SK-N-SH (cell line): ENCODE data around the gene CLASP1. TPM values are rescaled to one million over a fixed set of nuclear protein-coding genes. Genes with fewer than 3 reads are reported as not detected.

Experiments
- CTCF ChIA-PET: fragments of 300-600, 350-600 bp; formaldehyde crosslinking; extraction: SDS; loops from one replicate; lab custom pipeline; 2021; lab: Yijun Ruan, JAX
- POLR2A ChIA-PET: fragments of 350-600 bp; sonication (Branson Sonifier 250); formaldehyde crosslinking; extraction: SDS; loops from one replicate; lab custom pipeline; 2020; ENCODE audit warnings: antibody characterized with exemption, inconsistent platforms; lab: Yijun Ruan, JAX
- DNase-seq: peaks from one replicate; pipeline ENCODE4 v3.0.0; 2012
- H2AFZ ChIP-seq: fragments of 200-600 bp; sonication (generic); 2 replicates; pipeline ENCODE4 v1.8.1; 2016; ENCODE audit warnings: antibody characterized with exemption, mild to moderate bottlenecking, low read depth
- H3F3A ChIP-seq: fragments of 200-600 bp; sonication (generic); replicated peaks from 2 replicates; pipeline ENCODE3; 2016; ENCODE audit warnings: antibody characterized with exemption, mild to moderate bottlenecking; ENCODE audit not compliant: insufficient read depth
- H3K27ac ChIP-seq, 2 experiments: fragments of 200-500 bp in 1 of 2; fragments of 200-600 bp in 1 of 2; sonication (Bioruptor generic) in 1 of 2; sonication (generic), shearing (Covaris generic) in 1 of 2; 2 replicates each; pipeline versions ENCODE4 v1.5.1 to v1.6.1; 2014 to 2016; ENCODE audit warnings: low read depth in 2 of 2, inconsistent platforms in 1 of 2, low read length in 1 of 2, mild to moderate bottlenecking in 1 of 2, mixed read lengths in 1 of 2
- H3K27me3 ChIP-seq: fragments of 200-600 bp; sonication (generic), shearing (Covaris generic); 2 replicates; pipeline ENCODE4 v1.6.1; 2016; ENCODE audit warnings: mixed run types; ENCODE audit not compliant: insufficient read depth
- H3K36me3 ChIP-seq, 2 experiments: fragments of 200-500 bp in 1 of 2; fragments of 200-600 bp in 1 of 2; sonication (Bioruptor generic) in 1 of 2; sonication (generic) in 1 of 2; replicated peaks in 1 of 2; 2 replicates each; pipeline versions ENCODE3 to v1.5.1; 2014 to 2016; ENCODE audit warnings: low read length in 1 of 2, mild to moderate bottlenecking in 1 of 2; ENCODE audit not compliant: insufficient read depth in 2 of 2, control insufficient read depth in 1 of 2
- H3K4me1 ChIP-seq, 2 experiments: fragments of 200-500 bp in 1 of 2; fragments of 200-600 bp in 1 of 2; sonication (Bioruptor generic) in 1 of 2; sonication (generic), shearing (Covaris generic) in 1 of 2; 2 replicates each; pipeline versions ENCODE4 v1.5.1 to v1.6.1; 2014 to 2016; ENCODE audit warnings: low read depth in 1 of 2, low read length in 1 of 2, mixed run types in 1 of 2; ENCODE audit not compliant: insufficient read depth in 2 of 2, control insufficient read depth in 1 of 2
- H3K4me2 ChIP-seq: fragments of 200-600 bp; sonication (generic), shearing (Covaris generic); 2 replicates; pipeline ENCODE4 v1.6.1; 2017; ENCODE audit warnings: mixed run types
- H3K4me3 ChIP-seq, 2 experiments: fragments of 200-500 bp in 1 of 2; fragments of 200-600 bp in 1 of 2; sonication (Bioruptor generic) in 1 of 2; sonication (generic), shearing (Covaris generic) in 1 of 2; 2 replicates each; pipeline versions ENCODE4 v1.5.1 to v1.8.1; 2014 to 2016; ENCODE audit warnings: low read depth in 2 of 2, inconsistent platforms in 1 of 2, low read length in 1 of 2, mild to moderate bottlenecking in 1 of 2, mixed read lengths in 1 of 2, moderate library complexity in 1 of 2
- H3K79me2 ChIP-seq: fragments of 200-600 bp; sonication (generic); 2 replicates; pipeline ENCODE4 v1.8.1; 2017; ENCODE audit warnings: mild to moderate bottlenecking; ENCODE audit not compliant: insufficient read depth
- H3K9ac ChIP-seq: fragments of 200-600 bp; sonication (generic); 2 replicates; pipeline ENCODE4 v1.6.1; 2017; ENCODE audit warnings: mixed run types
- H3K9me2 ChIP-seq: fragments of 200-600 bp; sonication (generic); 2 replicates; pipeline ENCODE4 v1.6.1; 2017; ENCODE audit warnings: mixed run types
- H3K9me3 ChIP-seq: fragments of 200-600 bp; sonication (generic); 2 replicates; pipeline ENCODE4 v1.6.1; 2017; ENCODE audit warnings: mixed run types, mild to moderate bottlenecking, moderate library complexity
- H4K20me1 ChIP-seq: fragments of 200-600 bp; sonication (generic); 2 replicates; pipeline ENCODE4 v1.6.1; 2017; ENCODE audit warnings: mild to moderate bottlenecking, mixed run types; ENCODE audit not compliant: insufficient read depth
- CHD2 ChIP-seq: fragments of 150-350 bp; IDR thresholded peaks from 2 replicates; pipeline ENCODE4 v1.6.1; 2018; ENCODE audit warnings: low read length; ENCODE audit not compliant: partially characterized antibody
- ELF1 ChIP-seq: IDR thresholded peaks from 2 replicates; pipeline ENCODE4 v1.4.0; 2012
- FOXJ3 ChIP-seq: sonication (generic); formaldehyde crosslinking; IDR thresholded peaks from 2 replicates; pipeline ENCODE4 v1.5.1; 2020; ENCODE audit warnings: mild to moderate bottlenecking, missing genetic modification reagents
- GATA2 ChIP-seq: sonication (generic); formaldehyde crosslinking; IDR thresholded peaks from 2 replicates; pipeline ENCODE4 v1.5.0; 2020; ENCODE audit warnings: mild to moderate bottlenecking, missing genetic modification reagents
- JUND ChIP-seq: IDR thresholded peaks from 2 replicates; pipeline ENCODE4 v1.4.0; 2012
- MEF2A ChIP-seq: IDR thresholded peaks from 2 replicates; pipeline ENCODE4 v1.4.0; 2012; ENCODE audit warnings: low read depth, borderline replicate concordance
- MXI1 ChIP-seq: IDR thresholded peaks from 2 replicates; pipeline ENCODE4 v1.6.1; 2012; ENCODE audit warnings: mild to moderate bottlenecking, low read depth, low read length, improper control_type of control experiment
- NFIC ChIP-seq: IDR thresholded peaks from 2 replicates; pipeline ENCODE4 v1.4.0; 2012; ENCODE audit warnings: borderline replicate concordance
- RAD21 ChIP-seq: IDR thresholded peaks from 2 replicates; pipeline ENCODE4 v1.6.1; 2012; ENCODE audit warnings: mild to moderate bottlenecking, low read length
- RCOR1 ChIP-seq: fragments of 150-350 bp; IDR thresholded peaks from 2 replicates; pipeline ENCODE4 v1.6.1; 2017; ENCODE audit warnings: antibody characterized with exemption, low read length
- SMC3 ChIP-seq: IDR thresholded peaks from 2 replicates; pipeline ENCODE4 v1.6.1; 2012; ENCODE audit warnings: low read depth, low read length, improper control_type of control experiment
- ZBTB33 ChIP-seq: IDR thresholded peaks from 2 replicates; pipeline ENCODE4 v1.4.0; 2012; ENCODE audit warnings: low read depth, borderline replicate concordance
- WGBS: methylation state at CpG from one replicate; pipeline ENCODE4 v1.1.6; 2017; ENCODE audit warnings: low lambda C conversion rate; 5-methylcytosine and 5-hydroxymethylcytosine counted together
- polyA plus RNA-seq, 3 experiments: library from polyadenylated mRNA; depleted of rRNA; stranded (reverse); fragments of >200 nt; gene quantifications; 2 replicates each; pipeline ENCODE4 v1.2.3, GENCODE V29; 2012

The CLASP1 gene
- polyA plus RNA-seq, 1 of the 3 experiments (the other 2 are of a cell fraction) = 4.9 TPM

DNA sequence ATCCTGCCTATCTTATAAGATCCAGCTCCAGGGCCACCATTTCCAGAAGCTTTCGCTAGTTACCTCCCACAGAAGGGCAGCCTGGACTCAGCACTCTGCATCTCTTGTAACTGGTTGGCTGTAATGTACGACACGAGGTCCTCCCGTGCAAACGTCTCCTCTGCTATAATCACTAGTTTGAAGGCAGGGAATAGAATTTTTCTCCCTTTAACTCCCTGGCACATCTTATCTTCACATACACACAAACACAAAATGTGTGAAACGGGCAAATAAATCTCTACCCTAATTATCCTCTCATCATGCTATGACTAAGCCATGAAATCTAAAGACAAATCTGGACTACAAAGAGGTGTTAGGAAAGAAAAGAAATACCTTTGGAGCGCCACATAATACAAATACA, 81.8 kb downstream of the CLASP1 start:
- no peak overlapping the region for H2AFZ ChIP-seq
- TF ChIP-seq CHD2 = no peak
- no peak for TF ChIP-seq RAD21
- no peak for TF ChIP-seq MEF2A
- no peak for TF ChIP-seq SMC3
- TF ChIP-seq ZBTB33 = no peak
- TF ChIP-seq RCOR1 = no peak
- TF ChIP-seq ELF1 = no peak
- no peak for TF ChIP-seq NFIC
- no peak for TF ChIP-seq GATA2 (CRISPR knock-in tag)
- H4K20me1 ChIP-seq = peaks cover 2% of the 10 kb centered on the region; the same call in 1 of the 2 replicates
- H3K9me3 ChIP-seq = no peaks in the 10 kb centered on the region
- peaks cover 8 to 15% of the 10 kb centered on the region in 2 experiments; a peak in 3 of 4 replicates for H3K4me1 ChIP-seq
- H3F3A ChIP-seq = peaks cover 6% of the 10 kb centered on the region
- no peaks in the 10 kb centered on the region for H3K27me3 ChIP-seq
- no peak overlapping the region for H3K27ac ChIP-seq
- no peak for DNase-seq
- H3K79me2 ChIP-seq = peaks cover 42% of the 10 kb centered on the region; the same call in 1 of the 2 replicates
- no peaks in the 10 kb centered on the region for H3K9me2 ChIP-seq
- H3K36me3 ChIP-seq = no peaks in the 10 kb centered on the region
- H3K4me3 ChIP-seq = no peak overlapping the region
- WGBS = 89% methylated on average over 7 of the region's 7 CpGs
- ChIA-PET CTCF (interaction anchor here (1.2 to 1.3 kb wide), 2 partner anchors 8 to 11 kb away, joined by 3 read pairs; no protein-coding TSS in a partner anchor), POLR2A (interaction anchor here (2.5 kb wide), 1 partner anchor 37 kb away, joined by 8 read pairs; the partner anchor contains the start of gene RNU4ATAC)
- H3K4me2 ChIP-seq = no peak overlapping the region
- H3K9ac ChIP-seq = no peak overlapping the region

DNA sequence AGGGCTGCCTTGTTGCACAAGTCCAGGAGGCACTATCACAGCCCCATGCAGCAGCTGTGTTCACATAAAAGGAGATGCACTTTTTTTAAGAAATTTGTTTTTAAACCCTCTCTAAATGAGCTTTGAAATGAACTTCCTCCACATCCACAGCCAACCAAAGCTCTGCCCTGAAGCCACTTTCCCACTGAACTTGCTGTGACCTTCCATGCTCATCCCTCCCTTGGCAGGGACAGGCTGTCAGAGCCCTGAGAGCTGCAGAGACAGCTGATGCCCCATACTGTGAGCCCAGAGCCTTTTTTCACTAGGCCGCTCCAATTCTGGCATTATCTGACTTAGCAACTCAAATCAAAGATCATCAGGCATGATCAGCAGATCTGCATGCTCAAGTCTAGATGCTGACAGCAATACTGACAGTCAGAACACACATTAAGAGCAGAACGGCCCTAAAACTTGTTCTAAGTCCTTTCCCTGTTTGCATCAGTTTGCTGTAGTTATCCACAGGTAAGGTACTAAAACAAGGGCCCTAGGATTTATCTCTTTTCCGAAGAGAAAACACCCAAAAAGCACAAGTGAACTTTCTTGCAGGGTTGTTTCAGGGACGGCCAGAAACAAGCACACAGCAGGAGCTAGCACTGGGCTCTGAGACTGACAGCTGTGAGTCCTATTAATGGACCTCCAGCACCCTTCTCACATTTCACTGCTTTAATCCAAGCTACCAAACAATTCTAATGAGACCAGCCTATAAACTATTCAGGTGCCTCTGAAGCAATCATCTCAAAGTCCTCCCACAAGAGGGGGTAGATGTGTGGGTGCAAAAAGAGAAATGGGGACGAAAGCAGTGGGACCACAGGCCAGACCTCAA, 83.6 kb downstream of the CLASP1 start:
- Histone ChIP-seq H3K9me3 (no peaks in the 10 kb centered on the region), H3K36me3 (no peaks in the 10 kb centered on the region), H3K4me2 (no peak overlapping the region), H3K9ac (no peak overlapping the region), H3K9me2 (no peaks in the 10 kb centered on the region), H3K4me1 (peaks cover 19% of the 10 kb centered on the region in 2 experiments; a peak in 3 of 4 replicates), H3F3A (peaks cover 23% of the 10 kb centered on the region), H3K79me2 (peaks cover 44% of the 10 kb centered on the region; the same call in 1 of the 2 replicates), H2AFZ (no peak overlapping the region), H4K20me1 (peaks cover 18% of the 10 kb centered on the region), H3K4me3 (no peak overlapping the region), H3K27me3 (no peaks in the 10 kb centered on the region), H3K27ac (peak overlapping the region in 1 of 2 experiments; percentile 31; a peak in 1 of 4 replicates)
- ChIA-PET CTCF (interaction anchor here (0.9 to 1.3 kb wide), 3 partner anchors 24 to 35 kb away, joined by 3 to 6 read pairs (median 3); partner anchors contain the start of gene RNU4ATAC), POLR2A (interaction anchor here (0.6 to 2.5 kb wide), 4 partner anchors 11 to 84 kb away, joined by 3 to 8 read pairs (median 4); partner anchors contain the start of genes CLASP1 and RNU4ATAC)
- peak; percentile 20 for DNase-seq
- WGBS = 86% methylated on average over 5 of the region's 5 CpGs
- TF ChIP-seq FOXJ3 (CRISPR knock-in tag) = no peak
- no peak for TF ChIP-seq JUND
- TF ChIP-seq MXI1 = peak; percentile 45; the same call in 1 of the 2 replicates
- no peak for TF ChIP-seq ZBTB33
